Measurements from ENCODE around the gene SLC25A15.
A peak's percentile ranks its signal among the peaks of the same experiment; 100 is the strongest.

The SLC25A15 gene

GRCh38 chr13:40789275-40790153, at the start of gene SLC25A15:
SLC25A15 (plus strand) TSS chr13:40789611; CDS start chr13:40793227, 3,616 bp downstream.
- in situ Hi-C loops (cut with MboI; ENCODE audit: low pct_unique_long_range_greater_than_20kb, low sequenced_read_pairs), result loop anchor here (25.0 kb wide), 1 partner anchor 248 kb away; no protein-coding TSS in a partner anchor
- DNase-seq, result peak; percentile 84

DNA sequence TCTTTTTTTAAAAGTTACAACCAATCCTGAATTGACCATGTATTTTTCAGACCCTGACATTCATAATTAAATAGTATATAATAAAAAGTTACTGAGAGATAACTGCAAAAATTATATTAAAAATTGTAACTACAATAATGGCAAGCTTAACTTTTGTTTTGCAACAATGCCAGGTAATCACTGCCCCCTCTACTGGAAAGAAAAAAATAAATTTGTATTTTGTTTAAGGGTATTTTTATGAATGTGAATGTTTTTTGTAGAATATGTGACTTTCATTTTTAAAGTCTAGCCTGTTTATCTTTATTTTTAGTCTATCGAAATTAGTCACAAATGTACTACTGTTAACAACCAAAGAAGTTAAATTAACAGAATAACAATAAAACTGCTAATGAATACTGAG, 40.1 kb upstream of the SLC25A15 start:
- DNase-seq, result no peak
- in situ Hi-C loops (cut with MboI; ENCODE audit: low pct_unique_long_range_greater_than_20kb, low sequenced_read_pairs), result no loop called here

DNA sequence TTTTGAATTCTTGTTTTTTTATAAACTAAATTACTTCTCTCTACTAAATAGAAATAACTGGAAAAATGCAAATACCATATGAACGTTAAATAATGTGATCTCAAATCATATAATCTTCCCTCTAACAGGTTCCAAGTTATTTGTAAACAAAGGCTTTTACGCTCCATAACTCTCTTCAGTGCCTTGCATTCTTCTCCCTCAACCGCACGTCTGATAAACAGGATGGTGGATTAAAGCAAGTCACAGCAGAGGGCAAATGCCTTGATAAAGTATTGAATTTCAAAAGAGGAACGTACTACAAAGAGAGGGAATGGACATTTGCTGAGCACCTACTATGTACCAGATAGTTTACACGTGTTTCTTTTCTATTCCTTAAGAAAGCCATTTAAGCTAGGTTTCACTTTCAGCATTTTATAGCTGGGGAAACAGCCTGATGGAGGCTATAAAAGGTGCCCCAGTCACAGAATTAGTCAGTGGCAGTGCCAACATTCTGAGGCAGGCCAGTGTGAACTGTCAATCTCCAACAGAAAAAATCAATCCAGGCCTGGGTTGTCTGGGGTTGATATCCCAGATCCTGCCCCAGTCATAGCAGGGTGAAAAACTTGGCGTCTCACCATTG, 34.2 kb upstream of the SLC25A15 start:
- DNase-seq, result no peak
- in situ Hi-C loops (cut with MboI; ENCODE audit: low pct_unique_long_range_greater_than_20kb, low sequenced_read_pairs), result no loop called here

DNA sequence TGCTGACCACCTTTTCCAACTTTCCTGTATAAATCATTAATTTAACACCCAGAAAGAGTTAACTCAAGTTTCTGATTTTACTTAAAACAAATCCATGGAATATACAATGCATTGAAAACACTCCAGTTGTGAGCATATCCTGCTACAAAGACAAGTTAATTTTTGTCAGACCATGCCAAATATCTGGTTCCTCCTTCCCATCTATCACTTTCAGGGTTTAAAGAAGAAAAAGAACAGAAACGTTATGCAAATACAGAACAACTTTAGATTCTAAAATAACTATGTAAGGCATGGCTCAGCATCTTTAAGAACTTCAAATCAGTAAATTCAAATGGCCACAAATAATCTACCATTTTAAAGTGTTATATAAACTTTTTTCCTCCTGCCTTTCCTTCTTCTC, 33.4 kb upstream of the SLC25A15 start:
- in situ Hi-C loops (cut with MboI; ENCODE audit: low pct_unique_long_range_greater_than_20kb, low sequenced_read_pairs), result no loop called here
- DNase-seq, result no peak

DNA sequence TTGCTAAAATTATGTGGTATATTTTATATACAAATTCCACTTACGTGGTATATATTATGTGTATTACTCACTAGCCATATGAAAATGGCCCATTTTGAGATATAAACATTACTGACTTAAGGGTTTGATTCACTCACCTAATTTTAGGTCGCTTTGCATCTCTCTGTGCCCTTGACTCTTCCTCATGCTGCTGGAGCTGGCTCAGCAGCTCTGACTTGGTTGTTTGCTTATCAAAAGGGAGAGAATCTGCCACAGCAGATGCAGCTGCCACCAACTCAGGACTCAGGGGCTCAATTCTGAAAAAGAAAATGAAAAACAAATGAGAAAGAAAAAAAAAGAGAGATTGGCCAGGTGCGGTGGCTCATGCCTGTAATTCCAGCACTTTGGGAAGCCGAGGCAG, 30.6 kb upstream of the SLC25A15 start:
- DNase-seq, result no peak
- in situ Hi-C loops (cut with MboI; ENCODE audit: low pct_unique_long_range_greater_than_20kb, low sequenced_read_pairs), result no loop called here

GRCh38 chr13:40762849-40763248, 26.6 kb upstream of the SLC25A15 start:
- in situ Hi-C loops (cut with MboI; ENCODE audit: low pct_unique_long_range_greater_than_20kb, low sequenced_read_pairs), result no loop called here
- no peak for DNase-seq

GRCh38 chr13:40764587-40765403, 24.6 kb upstream of the SLC25A15 start:
- in situ Hi-C loops (cut with MboI; ENCODE audit: low pct_unique_long_range_greater_than_20kb, low sequenced_read_pairs), result no loop called here
- no peak for DNase-seq

GRCh38 chr13:40765602-40766001, 23.8 kb upstream of the SLC25A15 start:
- in situ Hi-C loops (cut with MboI; ENCODE audit: low pct_unique_long_range_greater_than_20kb, low sequenced_read_pairs), result no loop called here

GRCh38 chr13:40769970-40770369, 19.4 kb upstream of the SLC25A15 start:
- in situ Hi-C loops (cut with MboI; ENCODE audit: low pct_unique_long_range_greater_than_20kb, low sequenced_read_pairs), result no loop called here

More at GRCh38 chr13:40765602-40766001, 23.8 kb upstream of the SLC25A15 start:
- no peak for DNase-seq

GRCh38 chr13:40770609-40770933, 18.8 kb upstream of the SLC25A15 start:
- in situ Hi-C loops (cut with MboI; ENCODE audit: low pct_unique_long_range_greater_than_20kb, low sequenced_read_pairs), result no loop called here

More at GRCh38 chr13:40769970-40770369, 19.4 kb upstream of the SLC25A15 start:
- no peak for DNase-seq

DNA sequence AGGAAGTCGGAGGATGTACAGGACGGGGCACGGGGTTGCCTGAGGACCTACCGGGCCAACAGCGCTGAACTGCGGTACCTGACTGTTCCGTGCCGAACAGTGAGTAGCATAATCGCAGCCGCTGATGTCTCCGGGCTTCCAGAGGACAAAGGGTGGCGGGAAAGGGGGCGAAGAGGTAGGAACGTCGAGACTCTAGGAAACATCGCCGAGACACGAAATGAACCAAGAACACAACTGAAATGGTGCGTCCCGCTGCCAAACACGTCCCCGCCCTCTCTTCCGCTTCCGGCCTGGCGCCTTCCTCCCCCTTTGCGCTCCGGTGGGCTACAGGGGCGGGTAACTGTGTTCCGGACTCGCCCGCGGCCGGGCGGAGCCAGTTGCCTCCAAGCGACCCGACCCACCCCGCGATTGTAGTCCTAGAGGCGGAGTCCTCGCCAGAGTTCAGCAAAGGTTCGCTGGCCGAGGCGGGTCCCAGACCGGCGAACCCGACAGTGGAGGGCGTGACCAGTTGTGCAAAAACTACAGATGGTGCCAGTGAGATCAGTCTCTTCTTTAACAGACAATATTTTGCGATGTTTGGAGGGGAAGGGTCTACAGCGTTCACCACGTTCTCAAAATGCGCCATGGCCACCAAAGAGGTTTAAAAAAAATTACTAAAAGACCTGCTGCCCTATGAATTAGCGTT, 18.3 kb upstream of the SLC25A15 start, which contains the start of gene MRPS31:
Gene MRPS31 (minus strand): TSS at position 257 of the 685 bp plus-strand sequence. CDS start 54 bp downstream, at position 203.
- peak; percentile 97 for DNase-seq

More at GRCh38 chr13:40770609-40770933, 18.8 kb upstream of the SLC25A15 start:
- no peak for DNase-seq

GRCh38 chr13:40772765-40773473, 16.5 kb upstream of the SLC25A15 start:
- in situ Hi-C loops (cut with MboI; ENCODE audit: low pct_unique_long_range_greater_than_20kb, low sequenced_read_pairs), result no loop called here
- no peak for DNase-seq

More for the DNA sequence above, 18.3 kb upstream of the SLC25A15 start, which contains the start of gene MRPS31:
- in situ Hi-C loops (cut with MboI; ENCODE audit: low pct_unique_long_range_greater_than_20kb, low sequenced_read_pairs), result no loop called here

GRCh38 chr13:40774672-40775071, 14.7 kb upstream of the SLC25A15 start:
- in situ Hi-C loops (cut with MboI; ENCODE audit: low pct_unique_long_range_greater_than_20kb, low sequenced_read_pairs), result loop anchor here (25.0 kb wide), 1 partner anchor 263 kb away; no protein-coding TSS in a partner anchor
- no peak for DNase-seq

GRCh38 chr13:40776232-40776631, 13.2 kb upstream of the SLC25A15 start:
- in situ Hi-C loops (cut with MboI; ENCODE audit: low pct_unique_long_range_greater_than_20kb, low sequenced_read_pairs), result loop anchor here (25.0 kb wide), 1 partner anchor 261 kb away; no protein-coding TSS in a partner anchor
- DNase-seq, result no peak

- peak; percentile 88 for DNase-seq
- in situ Hi-C loops (cut with MboI; ENCODE audit: low pct_unique_long_range_greater_than_20kb, low sequenced_read_pairs), result loop anchor here (25.0 kb wide), 1 partner anchor 261 kb away; no protein-coding TSS in a partner anchor
Measured at GRCh38 chr13:40776681-40777165, 12.7 kb upstream of the SLC25A15 start.

GRCh38 chr13:40777166-40777808, 12.1 kb upstream of the SLC25A15 start:
- in situ Hi-C loops (cut with MboI; ENCODE audit: low pct_unique_long_range_greater_than_20kb, low sequenced_read_pairs), result loop anchor here (25.0 kb wide), 1 partner anchor 260 kb away; no protein-coding TSS in a partner anchor
- peak; percentile 86 for DNase-seq

DNA sequence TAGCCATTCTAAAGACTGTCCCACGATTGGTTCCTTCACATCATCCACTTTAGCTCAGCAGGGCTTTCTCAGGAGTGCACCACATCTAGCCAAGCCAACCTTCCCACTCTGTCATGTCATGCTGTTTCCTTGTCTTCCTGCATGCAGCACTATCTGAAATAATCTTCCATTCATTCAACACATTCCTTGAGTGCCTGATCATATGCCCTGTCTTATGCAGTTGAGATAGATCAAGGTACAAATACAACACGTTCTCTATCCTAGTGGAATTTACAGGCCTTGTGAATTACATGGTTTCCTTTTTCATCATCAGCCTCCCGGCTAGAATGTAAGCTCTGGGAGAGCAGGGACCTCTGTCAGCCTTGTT, 11.6 kb upstream of the SLC25A15 start:
- in situ Hi-C loops (cut with MboI; ENCODE audit: low pct_unique_long_range_greater_than_20kb, low sequenced_read_pairs), result loop anchor here (25.0 kb wide), 1 partner anchor 260 kb away; no protein-coding TSS in a partner anchor
- no peak for DNase-seq

Data from KBM-7 (cell line).